Neural cell (in vitro differentiated cells): ENCODE data around the gene SLC39A7. TPM values are rescaled to one million over a fixed set of nuclear protein-coding genes. Genes with fewer than 3 reads are reported as not detected.

Experiments used
- H2AFZ ChIP-seq: fragments of 200-600, 300-800 bp; sonication (generic), shearing (Covaris generic); 2 replicates; pipeline ENCODE4 v1.6.0; 2014; ENCODE audit warnings: low read depth, mild to moderate bottlenecking, antibody characterized with exemption, low read length, moderate library complexity
- H3F3A ChIP-seq: fragments of 200-600 bp; shearing (Covaris generic); 2 replicates; pipeline ENCODE4 v1.6.1; 2016; ENCODE audit warnings: mild to moderate bottlenecking, moderate library complexity, mixed read lengths, antibody characterized with exemption, low read length; ENCODE audit not compliant: insufficient read depth, poor library complexity, severe bottlenecking
- H3K27ac ChIP-seq: fragments of 200-600, 300-800 bp; sonication (generic), shearing (Covaris generic); 2 replicates; pipeline ENCODE4 v1.5.1; 2014; ENCODE audit warnings: mild to moderate bottlenecking, low read length, moderate library complexity
- H3K27me3 ChIP-seq: fragments of 300-800, 200-600 bp; sonication (generic), shearing (Covaris generic); 2 replicates; pipeline ENCODE4 v1.6.0; 2014; ENCODE audit warnings: mild to moderate bottlenecking, low read depth, low read length, moderate library complexity; ENCODE audit not compliant: insufficient read depth
- H3K36me3 ChIP-seq: fragments of 300-800, 200-600 bp; sonication (generic), shearing (Covaris generic); 2 replicates; pipeline ENCODE4 v1.5.1; 2014; ENCODE audit warnings: mild to moderate bottlenecking, antibody characterized with exemption, low read length, moderate library complexity; ENCODE audit not compliant: insufficient read depth
- H3K4me2 ChIP-seq: fragments of 300-800, 200-600 bp; sonication (generic), shearing (Covaris generic); 2 replicates; pipeline ENCODE4 v1.6.0; 2014; ENCODE audit warnings: mild to moderate bottlenecking, low read length
- H3K4me3 ChIP-seq: fragments of 300-800, 200-600 bp; sonication (generic), shearing (Covaris generic); 2 replicates; pipeline ENCODE4 v1.5.1; 2014; ENCODE audit warnings: mild to moderate bottlenecking, low read length, moderate library complexity
- H3K79me2 ChIP-seq: fragments of 200-600 bp; shearing (Covaris generic); replicated peaks from 2 replicates; pipeline ENCODE4 v1.6.0; 2014; ENCODE audit warnings: mild to moderate bottlenecking, low read length, moderate library complexity; ENCODE audit not compliant: insufficient read depth
- H3K9ac ChIP-seq: fragments of 300-800, 200-600 bp; sonication (generic), shearing (Covaris generic); 2 replicates; pipeline ENCODE4 v1.6.1; 2016; ENCODE audit warnings: mild to moderate bottlenecking, low read length, mixed read lengths
- H3K9me2 ChIP-seq: fragments of 200-600 bp; shearing (Covaris generic); 2 replicates; pipeline ENCODE4 v1.6.1; 2016; ENCODE audit warnings: mild to moderate bottlenecking, low read length, mixed read lengths; ENCODE audit not compliant: insufficient read depth
- H3K9me3 ChIP-seq: fragments of 200-600, 300-800 bp; sonication (generic), shearing (Covaris generic); 2 replicates; pipeline ENCODE4 v1.6.1; 2016; ENCODE audit warnings: mild to moderate bottlenecking, mixed run types, low read length, moderate library complexity, mixed read lengths
- H4K20me1 ChIP-seq: fragments of 200-600 bp; shearing (Covaris generic); 2 replicates; pipeline ENCODE4 v1.6.1; 2016; ENCODE audit warnings: mild to moderate bottlenecking, mixed run types; ENCODE audit not compliant: insufficient read depth
- EP300 ChIP-seq: fragments of 450-650 bp; conservative IDR thresholded peaks from 2 replicates; pipeline ENCODE4 v1.6.1; 2014; ENCODE audit warnings: antibody characterized with exemption, mild to moderate bottlenecking, moderate library complexity; ENCODE audit not compliant: poor library complexity, severe bottlenecking
- EZH2 ChIP-seq: fragments of 200-600, 300-800 bp; shearing (Covaris generic), sonication (generic); IDR thresholded peaks from 2 replicates; pipeline ENCODE4 v1.6.1; 2014; ENCODE audit warnings: antibody characterized with exemption, low read length, borderline replicate concordance, mild to moderate bottlenecking; ENCODE audit not compliant: insufficient read depth, poor library complexity, severe bottlenecking
- MXI1 ChIP-seq: fragments of 450-650 bp; conservative IDR thresholded peaks from 2 replicates; pipeline ENCODE4 v1.6.1; 2014; ENCODE audit warnings: antibody characterized with exemption, mild to moderate bottlenecking; ENCODE audit not compliant: poor library complexity, severe bottlenecking
- POLR2AphosphoS5 ChIP-seq: IDR thresholded peaks from 2 replicates; pipeline ENCODE4 v1.6.1; 2012
- RAD21 ChIP-seq: fragments of 450-650 bp; conservative IDR thresholded peaks from 2 replicates; pipeline ENCODE4 v1.6.1; 2014; ENCODE audit warnings: antibody characterized with exemption, mild to moderate bottlenecking, moderate library complexity
- SMC3 ChIP-seq: fragments of 450-650 bp; conservative IDR thresholded peaks from 2 replicates; pipeline ENCODE4 v1.6.1; 2014; ENCODE audit warnings: antibody characterized with exemption, mild to moderate bottlenecking, moderate library complexity; ENCODE audit not compliant: poor library complexity
- TAF1 ChIP-seq: IDR thresholded peaks from 2 replicates; pipeline ENCODE4 v1.6.1; 2012; ENCODE audit warnings: low read depth
- polyA plus RNA-seq: library from polyadenylated mRNA; depleted of rRNA; stranded (reverse); fragments of >200 nt; gene quantifications from 2 replicates; pipeline ENCODE4 v1.2.3, GENCODE V29; 2014
- TF ChIP-seq, protein P1 (sequence below): fragments of 450-650 bp; IDR thresholded peaks from 2 replicates; pipeline ENCODE4 v1.5.1; 2014; ENCODE audit warnings: antibody characterized with exemption, mild to moderate bottlenecking, moderate library complexity; ENCODE audit not compliant: poor library complexity, severe bottlenecking
- TF ChIP-seq, protein P2 (sequence below): IDR thresholded peaks from 2 replicates; pipeline ENCODE4 v1.6.1; 2012; ENCODE audit warnings: borderline replicate concordance

The SLC39A7 gene
- polyA plus RNA-seq, 1 donor from 2014 or later: 99.8 TPM

DNA sequence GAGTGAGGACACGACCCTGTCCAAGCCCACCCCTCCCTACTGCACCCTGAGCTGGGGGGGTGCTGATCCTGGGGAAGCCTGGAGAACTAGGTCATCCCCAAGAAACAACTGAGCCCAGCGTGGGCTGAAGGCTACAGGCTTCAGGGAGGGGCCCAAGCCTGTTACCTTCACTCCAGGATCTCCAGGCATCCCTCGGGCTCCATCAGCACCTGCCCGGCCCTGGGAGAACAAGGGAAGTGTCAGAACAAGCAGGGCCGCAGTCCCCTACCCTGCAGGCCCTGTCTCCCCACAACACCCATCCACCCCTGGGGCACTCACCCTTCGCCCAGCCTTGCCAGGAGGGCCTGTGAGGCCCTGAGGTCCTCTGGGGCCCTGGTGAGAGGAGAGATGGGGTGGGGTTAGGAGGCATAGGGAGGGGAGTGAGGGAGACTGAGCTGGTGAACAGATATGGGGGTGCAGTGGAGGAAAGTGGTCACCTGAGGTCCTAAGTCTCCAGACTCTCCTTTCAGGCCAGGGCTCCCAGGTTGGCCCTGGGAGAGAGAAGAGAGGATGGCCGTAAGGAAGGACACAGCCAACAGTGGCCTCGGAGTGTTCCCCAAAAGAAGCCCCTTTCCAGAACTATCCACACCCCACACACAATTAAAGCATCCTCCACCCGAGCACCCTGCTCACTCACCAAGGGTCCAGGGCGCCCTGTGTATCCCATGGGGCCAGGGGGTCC, 21.8 kb upstream of the SLC39A7 start:
- H3K4me3 ChIP-seq: no peak overlapping the region
- no peaks in the 10 kb centered on the region for H4K20me1 ChIP-seq
- H3K9me3 ChIP-seq: no peaks in the 10 kb centered on the region
- TF ChIP-seq MXI1 (no peak), TAF1 (no peak), POLR2AphosphoS5 (no peak), SMC3 (no peak), EZH2 (no peak), EP300 (no peak), RAD21 (no peak)
- TF ChIP-seq, protein P1, sequence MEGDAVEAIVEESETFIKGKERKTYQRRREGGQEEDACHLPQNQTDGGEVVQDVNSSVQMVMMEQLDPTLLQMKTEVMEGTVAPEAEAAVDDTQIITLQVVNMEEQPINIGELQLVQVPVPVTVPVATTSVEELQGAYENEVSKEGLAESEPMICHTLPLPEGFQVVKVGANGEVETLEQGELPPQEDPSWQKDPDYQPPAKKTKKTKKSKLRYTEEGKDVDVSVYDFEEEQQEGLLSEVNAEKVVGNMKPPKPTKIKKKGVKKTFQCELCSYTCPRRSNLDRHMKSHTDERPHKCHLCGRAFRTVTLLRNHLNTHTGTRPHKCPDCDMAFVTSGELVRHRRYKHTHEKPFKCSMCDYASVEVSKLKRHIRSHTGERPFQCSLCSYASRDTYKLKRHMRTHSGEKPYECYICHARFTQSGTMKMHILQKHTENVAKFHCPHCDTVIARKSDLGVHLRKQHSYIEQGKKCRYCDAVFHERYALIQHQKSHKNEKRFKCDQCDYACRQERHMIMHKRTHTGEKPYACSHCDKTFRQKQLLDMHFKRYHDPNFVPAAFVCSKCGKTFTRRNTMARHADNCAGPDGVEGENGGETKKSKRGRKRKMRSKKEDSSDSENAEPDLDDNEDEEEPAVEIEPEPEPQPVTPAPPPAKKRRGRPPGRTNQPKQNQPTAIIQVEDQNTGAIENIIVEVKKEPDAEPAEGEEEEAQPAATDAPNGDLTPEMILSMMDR: no peak
- TF ChIP-seq, protein P2, sequence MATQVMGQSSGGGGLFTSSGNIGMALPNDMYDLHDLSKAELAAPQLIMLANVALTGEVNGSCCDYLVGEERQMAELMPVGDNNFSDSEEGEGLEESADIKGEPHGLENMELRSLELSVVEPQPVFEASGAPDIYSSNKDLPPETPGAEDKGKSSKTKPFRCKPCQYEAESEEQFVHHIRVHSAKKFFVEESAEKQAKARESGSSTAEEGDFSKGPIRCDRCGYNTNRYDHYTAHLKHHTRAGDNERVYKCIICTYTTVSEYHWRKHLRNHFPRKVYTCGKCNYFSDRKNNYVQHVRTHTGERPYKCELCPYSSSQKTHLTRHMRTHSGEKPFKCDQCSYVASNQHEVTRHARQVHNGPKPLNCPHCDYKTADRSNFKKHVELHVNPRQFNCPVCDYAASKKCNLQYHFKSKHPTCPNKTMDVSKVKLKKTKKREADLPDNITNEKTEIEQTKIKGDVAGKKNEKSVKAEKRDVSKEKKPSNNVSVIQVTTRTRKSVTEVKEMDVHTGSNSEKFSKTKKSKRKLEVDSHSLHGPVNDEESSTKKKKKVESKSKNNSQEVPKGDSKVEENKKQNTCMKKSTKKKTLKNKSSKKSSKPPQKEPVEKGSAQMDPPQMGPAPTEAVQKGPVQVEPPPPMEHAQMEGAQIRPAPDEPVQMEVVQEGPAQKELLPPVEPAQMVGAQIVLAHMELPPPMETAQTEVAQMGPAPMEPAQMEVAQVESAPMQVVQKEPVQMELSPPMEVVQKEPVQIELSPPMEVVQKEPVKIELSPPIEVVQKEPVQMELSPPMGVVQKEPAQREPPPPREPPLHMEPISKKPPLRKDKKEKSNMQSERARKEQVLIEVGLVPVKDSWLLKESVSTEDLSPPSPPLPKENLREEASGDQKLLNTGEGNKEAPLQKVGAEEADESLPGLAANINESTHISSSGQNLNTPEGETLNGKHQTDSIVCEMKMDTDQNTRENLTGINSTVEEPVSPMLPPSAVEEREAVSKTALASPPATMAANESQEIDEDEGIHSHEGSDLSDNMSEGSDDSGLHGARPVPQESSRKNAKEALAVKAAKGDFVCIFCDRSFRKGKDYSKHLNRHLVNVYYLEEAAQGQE: no peak
- no peaks in the 10 kb centered on the region for H3F3A ChIP-seq
- H3K9ac ChIP-seq: no peak overlapping the region
- H3K79me2 ChIP-seq: no peaks in the 10 kb centered on the region
- no peaks in the 10 kb centered on the region for H3K27me3 ChIP-seq
- H3K27ac ChIP-seq: no peak overlapping the region
- H3K9me2 ChIP-seq: no peaks in the 10 kb centered on the region
- H3K4me2 ChIP-seq: no peak overlapping the region
- no peak overlapping the region for H2AFZ ChIP-seq
- H3K36me3 ChIP-seq: no peaks in the 10 kb centered on the region

DNA sequence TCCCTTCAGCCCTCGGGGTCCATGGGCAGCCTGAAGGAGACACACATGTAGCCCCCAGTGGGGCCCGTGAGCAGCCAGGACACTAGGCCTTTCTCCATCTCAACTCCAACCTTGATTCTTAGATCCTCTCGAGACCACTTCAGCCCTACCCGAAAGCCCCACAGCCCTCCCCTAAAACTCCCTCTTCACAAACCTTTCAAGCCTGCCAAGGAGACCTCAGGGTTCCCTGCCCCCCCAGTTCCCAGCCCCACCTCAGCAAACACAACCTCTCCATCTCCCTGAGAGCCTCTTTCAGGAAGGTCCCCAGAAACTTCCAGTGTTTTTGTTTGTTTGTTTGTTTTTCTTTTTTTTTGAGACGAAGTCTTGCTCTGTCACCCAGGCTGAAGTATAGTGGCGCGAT, 19.5 kb upstream of the SLC39A7 start:
- no peak overlapping the region for H2AFZ ChIP-seq

More for the DNA sequence above, 19.5 kb upstream of the SLC39A7 start:
- Histone ChIP-seq H3K27me3 (no peaks in the 10 kb centered on the region), H4K20me1 (no peaks in the 10 kb centered on the region), H3K79me2 (no peaks in the 10 kb centered on the region), H3K9me3 (no peaks in the 10 kb centered on the region), H3K4me3 (no peak overlapping the region), H3K9me2 (no peaks in the 10 kb centered on the region), H3K36me3 (no peaks in the 10 kb centered on the region), H3F3A (no peaks in the 10 kb centered on the region), H3K27ac (no peak overlapping the region), H3K4me2 (no peak overlapping the region), H3K9ac (no peak overlapping the region)
- TF ChIP-seq MXI1 (no peak), POLR2AphosphoS5 (no peak), RAD21 (no peak), EZH2 (no peak)
- TF ChIP-seq, protein P1: no peak
- TF ChIP-seq, protein P2: no peak
